Activated T-helper 9 cell treated with anti-CD3 and anti-CD28 coated beads, Interleukin-2, amount 50 U/mL, for 16 hours (primary cell): ENCODE data around the gene SH2B3.
"Not testable (repeated sequence)": the region's sequence is repeated elsewhere in the genome, so short reads cannot be mapped to it uniquely, and the experiment has no call there.

Experiments
- DNase-seq: peaks from one replicate; pipeline ENCODE4 v3.0.0-alpha.2; 2020; ENCODE audit warnings: low read depth

SH2B3 gene

GRCh38 chr12:111405859-111406473, at the start of gene SH2B3:
SH2B3 (plus strand) TSS chr12:111405923; CDS start chr12:111418146, 12,223 bp downstream.
- DNase-seq, result peak; percentile 71

- DNase-seq, result no peak
These were observed 46.4 kb upstream of the SH2B3 start for GRCh38 chr12:111359231-111359913.

GRCh38 chr12:111359914-111360276, 45.8 kb upstream of the SH2B3 start:
- DNase-seq, result no peak

GRCh38 chr12:111360325-111360930, 45.3 kb upstream of the SH2B3 start:
- DNase-seq, result no peak

GRCh38 chr12:111361073-111361716, 44.5 kb upstream of the SH2B3 start:
- no peak for DNase-seq

GRCh38 chr12:111361717-111362576, 43.8 kb upstream of the SH2B3 start:
- no peak for DNase-seq

GRCh38 chr12:111362687-111363475, 42.8 kb upstream of the SH2B3 start:
- DNase-seq, result no peak

GRCh38 chr12:111363578-111363977, 42.1 kb upstream of the SH2B3 start:
- DNase-seq, result no peak

- DNase-seq, result no peak
These were observed 39.6 kb upstream of the SH2B3 start for GRCh38 chr12:111366075-111366474.

GRCh38 chr12:111366583-111366982, 39.1 kb upstream of the SH2B3 start:
- DNase-seq, result no peak

- no peak for DNase-seq
These were observed 38.0 kb upstream of the SH2B3 start for GRCh38 chr12:111367661-111368221.

GRCh38 chr12:111368291-111368787, 37.4 kb upstream of the SH2B3 start:
- DNase-seq, result no peak

- peak; percentile 72 for DNase-seq
These were observed 36.8 kb upstream of the SH2B3 start, which contains the start of gene PHETA1 for GRCh38 chr12:111368788-111369495. PHETA1 (minus strand) TSS chr12:111369095; CDS start chr12:111363427, 5,668 bp downstream.

- no peak for DNase-seq
These were observed 36.1 kb upstream of the SH2B3 start for GRCh38 chr12:111369496-111370220.

- DNase-seq, result not testable (repeated sequence)
These were observed 32.5 kb upstream of the SH2B3 start for GRCh38 chr12:111373231-111373630.

- DNase-seq, result no peak
These were observed 28.3 kb upstream of the SH2B3 start for GRCh38 chr12:111377440-111377839.

- DNase-seq, result no peak
These were observed 25.7 kb upstream of the SH2B3 start for GRCh38 chr12:111379942-111380554.

- DNase-seq, result no peak
These were observed 21.1 kb upstream of the SH2B3 start for GRCh38 chr12:111384596-111384995.

GRCh38 chr12:111386885-111387284, 18.8 kb upstream of the SH2B3 start:
- no peak for DNase-seq
